Breast epithelium (tissue), 4 donors: ENCODE measurements around the gene ACTL10. TPM values are rescaled to one million over a fixed set of nuclear protein-coding genes. Genes with fewer than 3 reads are reported as not detected.

Experiments
- DNase-seq, 2 donors: peaks; one replicate each; pipeline ENCODE4 v3.0.0-alpha.2; 2019; ENCODE audit warnings: low spot score in 2 of 2
- H3K27ac ChIP-seq, 2 donors: fragments of 200-600 bp; sonication (generic) in 1 of 2; one replicate each; pipeline ENCODE4 v1.5.1; 2016 to 2019; ENCODE audit warnings: mild to moderate bottlenecking in 1 of 2
- H3K27me3 ChIP-seq, 2 donors: fragments of 200-600 bp; sonication (generic) in 1 of 2; one replicate each; pipeline versions ENCODE4 v1.5.1 to v1.6.0; 2017 to 2019; ENCODE audit warnings: control low read depth in 1 of 2, mild to moderate bottlenecking in 1 of 2
- H3K36me3 ChIP-seq: fragments of 200-600 bp; one replicate; pipeline ENCODE4 v1.5.1; 2019
- H3K4me1 ChIP-seq, 2 donors: fragments of 200-600 bp; sonication (generic); one replicate each; pipeline ENCODE4 v1.5.1; 2016 to 2019; ENCODE audit warnings: control low read depth in 1 of 2
- H3K4me3 ChIP-seq, 3 donors: fragments of 200-600 bp; sonication (generic); 1 replicate in 2 of 3; 2 replicates in 1 of 3; pipeline ENCODE4 v1.5.1; 2016 to 2019; ENCODE audit warnings: mild to moderate bottlenecking in 3 of 3, moderate library complexity in 2 of 3
- H3K9me3 ChIP-seq, 2 donors: fragments of 200-600 bp; sonication (generic) in 1 of 2; one replicate each; pipeline ENCODE4 v1.5.1; 2016 to 2019; ENCODE audit warnings: control low read depth in 1 of 2
- CTCF ChIP-seq, 3 donors: fragments of 450-650 bp; IDR thresholded peaks; one replicate each; pipeline ENCODE4 v1.5.1; 2016 to 2017; ENCODE audit warnings: antibody characterized with exemption in 3 of 3, mild to moderate bottlenecking in 3 of 3, moderate library complexity in 3 of 3
- POLR2A ChIP-seq: fragments of 450-650 bp; IDR thresholded peaks from one replicate; pipeline ENCODE4 v1.6.1; 2016; ENCODE audit warnings: antibody characterized with exemption, mild to moderate bottlenecking, moderate library complexity
- POLR2AphosphoS5 ChIP-seq, 3 donors: sonication (generic); formaldehyde crosslinking; IDR thresholded peaks; one replicate each; pipeline ENCODE4 v1.6.1; 2017; ENCODE audit warnings: antibody characterized with exemption in 3 of 3
- intact Hi-C: fragments of 100-400 bp; cut with DNase I; formaldehyde crosslinking; loops from one replicate; pipeline ENCODE4 v1.15.1; 2023; ENCODE audit warnings: low total_unique reads
- total RNA-seq, 3 donors: library from RNA; depleted of rRNA; stranded (reverse); fragments of >200 nt; gene quantifications; one replicate each; pipeline ENCODE4 v1.1.0, GENCODE V29; 2016

ACTL10 gene
- total RNA-seq, 3 donors from 2014 or later, result 1.4 to 3.4 (median 2.6) TPM

- H3K9me3 ChIP-seq, result no peaks in the 10 kb centered on the region
- peaks cover 0 to 4% of the 10 kb centered on the region in 2 donors for H3K4me1 ChIP-seq
- TF ChIP-seq CTCF (IDR thresholded peaks at IDR 0.05) (no peak), POLR2AphosphoS5 (IDR thresholded peaks at IDR 0.05) (no peak), POLR2A (no peak)
- no peak overlapping the region for H3K4me3 ChIP-seq
- intact Hi-C loops, result no loop called here
- no peaks in the 10 kb centered on the region for H3K27me3 ChIP-seq
- H3K36me3 ChIP-seq, result no peaks in the 10 kb centered on the region
- no peak for DNase-seq
- peak overlapping the region; percentile 70 to 84 for H3K27ac ChIP-seq
Measured at GRCh38 chr20:33676652-33677645, 10.2 kb downstream of the ACTL10 start.

- Histone ChIP-seq H3K4me3 (no peak overlapping the region), H3K9me3 (no peaks in the 10 kb centered on the region), H3K27ac (peak overlapping the region in 1 of 2 donors; percentile 32), H3K36me3 (no peaks in the 10 kb centered on the region), H3K27me3 (no peaks in the 10 kb centered on the region), H3K4me1 (peaks cover 0 to 4% of the 10 kb centered on the region in 2 donors)
- intact Hi-C loops, result no loop called here
- TF ChIP-seq POLR2AphosphoS5 (IDR thresholded peaks at IDR 0.05) (no peak), CTCF (IDR thresholded peaks at IDR 0.05) (no peak), POLR2A (no peak)
- DNase-seq, result no peak
Measured at GRCh38 chr20:33677991-33678702, 11.4 kb downstream of the ACTL10 start.

- TF ChIP-seq POLR2AphosphoS5 (IDR thresholded peaks at IDR 0.05) (no peak), CTCF (IDR thresholded peaks at IDR 0.05) (no peak), POLR2A (no peak)
- no peak for DNase-seq
- H3K27ac ChIP-seq, result no peak overlapping the region
- intact Hi-C loops, result no loop called here
- H3K4me3 ChIP-seq, result no peak overlapping the region
- H3K4me1 ChIP-seq, result no peaks in the 10 kb centered on the region
- H3K27me3 ChIP-seq, result no peaks in the 10 kb centered on the region
- no peaks in the 10 kb centered on the region for H3K9me3 ChIP-seq
- H3K36me3 ChIP-seq, result no peaks in the 10 kb centered on the region
Measured at GRCh38 chr20:33679758-33680485, 13.2 kb downstream of the ACTL10 start.

- Histone ChIP-seq H3K36me3 (no peaks in the 10 kb centered on the region), H3K4me1 (peaks cover 4 to 7% of the 10 kb centered on the region in 2 donors), H3K9me3 (no peaks in the 10 kb centered on the region), H3K27me3 (no peaks in the 10 kb centered on the region), H3K27ac (no peak overlapping the region), H3K4me3 (no peak overlapping the region)
- no peak for DNase-seq
- intact Hi-C loops, result no loop called here
- TF ChIP-seq POLR2AphosphoS5 (IDR thresholded peaks at IDR 0.05) (no peak), CTCF (IDR thresholded peaks at IDR 0.05) (no peak), POLR2A (no peak)
Measured at GRCh38 chr20:33680686-33681085, 13.9 kb downstream of the ACTL10 start.
